ENCODE data around the gene NLRC3.
A peak's percentile ranks its signal among the peaks of the same experiment; 100 is the strongest.
"Not testable (repeated sequence)": the region's sequence is repeated elsewhere in the genome, so short reads cannot be mapped to it uniquely, and the experiment has no call there.

Gene NLRC3, protein sequence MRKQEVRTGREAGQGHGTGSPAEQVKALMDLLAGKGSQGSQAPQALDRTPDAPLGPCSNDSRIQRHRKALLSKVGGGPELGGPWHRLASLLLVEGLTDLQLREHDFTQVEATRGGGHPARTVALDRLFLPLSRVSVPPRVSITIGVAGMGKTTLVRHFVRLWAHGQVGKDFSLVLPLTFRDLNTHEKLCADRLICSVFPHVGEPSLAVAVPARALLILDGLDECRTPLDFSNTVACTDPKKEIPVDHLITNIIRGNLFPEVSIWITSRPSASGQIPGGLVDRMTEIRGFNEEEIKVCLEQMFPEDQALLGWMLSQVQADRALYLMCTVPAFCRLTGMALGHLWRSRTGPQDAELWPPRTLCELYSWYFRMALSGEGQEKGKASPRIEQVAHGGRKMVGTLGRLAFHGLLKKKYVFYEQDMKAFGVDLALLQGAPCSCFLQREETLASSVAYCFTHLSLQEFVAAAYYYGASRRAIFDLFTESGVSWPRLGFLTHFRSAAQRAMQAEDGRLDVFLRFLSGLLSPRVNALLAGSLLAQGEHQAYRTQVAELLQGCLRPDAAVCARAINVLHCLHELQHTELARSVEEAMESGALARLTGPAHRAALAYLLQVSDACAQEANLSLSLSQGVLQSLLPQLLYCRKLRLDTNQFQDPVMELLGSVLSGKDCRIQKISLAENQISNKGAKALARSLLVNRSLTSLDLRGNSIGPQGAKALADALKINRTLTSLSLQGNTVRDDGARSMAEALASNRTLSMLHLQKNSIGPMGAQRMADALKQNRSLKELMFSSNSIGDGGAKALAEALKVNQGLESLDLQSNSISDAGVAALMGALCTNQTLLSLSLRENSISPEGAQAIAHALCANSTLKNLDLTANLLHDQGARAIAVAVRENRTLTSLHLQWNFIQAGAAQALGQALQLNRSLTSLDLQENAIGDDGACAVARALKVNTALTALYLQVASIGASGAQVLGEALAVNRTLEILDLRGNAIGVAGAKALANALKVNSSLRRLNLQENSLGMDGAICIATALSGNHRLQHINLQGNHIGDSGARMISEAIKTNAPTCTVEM

DNA sequence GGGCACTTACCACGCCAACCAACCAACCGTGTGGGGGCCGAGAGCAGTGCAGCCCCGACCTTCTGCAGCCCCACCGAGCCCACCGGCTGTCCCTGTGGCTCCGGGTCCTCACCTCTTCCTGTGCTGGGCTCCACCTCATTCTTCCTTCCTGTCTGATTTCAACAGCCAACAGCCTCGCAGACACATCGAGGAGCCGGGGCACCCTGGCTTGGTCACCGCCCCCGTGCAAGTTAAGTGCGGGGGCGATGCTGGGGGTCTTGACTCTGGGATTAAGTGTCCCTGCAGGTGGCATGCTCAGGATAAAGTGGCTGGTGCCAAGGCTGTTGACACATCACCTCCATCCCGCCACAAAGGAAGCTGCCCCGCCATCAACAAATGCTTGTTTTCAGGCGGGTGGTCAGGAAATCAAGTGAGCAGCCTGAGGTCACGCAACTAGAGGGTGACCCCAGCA lies at the start of gene NLRC3:
NLRC3 (minus strand) TSS at position 102 of the 451 bp plus-strand sequence. CDS start 12,367 bp downstream, outside the sequence.
- DNase-seq (ENCODE audit: low read depth), result peak; percentile 60

DNA sequence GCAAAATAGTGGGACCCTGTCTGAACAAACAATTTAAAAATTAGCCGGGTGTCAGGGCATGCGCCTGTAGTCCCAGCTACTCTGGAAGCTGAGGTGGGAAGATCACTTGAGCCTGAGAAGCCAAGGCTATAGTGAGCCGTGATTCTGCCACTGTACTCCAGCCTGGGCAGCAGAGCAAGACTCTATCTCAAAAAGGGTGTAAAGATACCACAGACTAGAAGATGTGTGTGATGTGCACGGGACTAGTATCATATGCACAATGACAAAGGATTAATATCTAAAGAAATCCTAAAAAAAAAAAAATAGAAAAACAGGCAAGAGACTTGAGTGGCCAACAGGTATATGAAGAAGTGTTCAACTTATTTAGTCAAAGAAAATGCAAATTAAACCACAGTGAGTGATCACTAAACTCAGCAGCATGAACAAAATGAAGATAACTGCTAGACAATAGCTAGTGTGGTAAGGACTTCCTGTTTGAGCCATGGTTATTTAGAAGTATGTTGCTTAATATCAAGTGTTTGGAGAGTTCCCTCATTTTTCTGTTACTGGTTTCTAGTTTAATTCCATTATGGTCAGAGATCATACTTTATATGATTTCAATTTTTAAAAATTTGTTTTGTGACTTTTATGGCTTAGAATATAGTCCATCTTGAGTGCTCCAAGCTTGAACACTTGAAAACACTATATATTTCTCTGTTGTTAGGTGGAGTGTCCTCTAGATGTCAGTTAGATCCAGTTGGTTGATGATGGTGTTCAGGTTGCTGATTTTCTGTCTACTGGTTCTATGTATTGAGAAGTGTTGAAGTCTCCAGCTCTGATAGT lies 48.9 kb upstream of the NLRC3 start:
- DNase-seq (ENCODE audit: low read depth), result no peak

DNA sequence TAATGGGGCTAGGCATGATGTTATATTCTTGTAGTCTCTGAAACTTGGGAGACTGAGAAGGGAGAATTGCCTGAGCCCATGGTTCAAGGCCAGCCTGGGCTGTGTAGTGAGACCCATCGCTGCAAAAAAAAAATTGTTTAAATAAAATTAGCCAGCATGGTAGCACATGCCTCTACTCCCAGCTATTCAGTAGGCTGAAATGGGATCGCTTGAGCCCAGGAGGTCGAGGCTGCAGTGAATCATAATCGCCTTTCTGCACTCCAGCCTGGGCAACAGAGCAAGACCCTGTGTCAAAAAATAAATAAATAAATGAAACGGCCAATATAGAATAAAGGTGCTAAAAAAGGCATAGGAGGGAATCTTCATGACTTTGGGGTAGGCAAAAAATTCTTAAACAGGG lies 48.1 kb upstream of the NLRC3 start:
- no peak for DNase-seq (ENCODE audit: low read depth)

DNA sequence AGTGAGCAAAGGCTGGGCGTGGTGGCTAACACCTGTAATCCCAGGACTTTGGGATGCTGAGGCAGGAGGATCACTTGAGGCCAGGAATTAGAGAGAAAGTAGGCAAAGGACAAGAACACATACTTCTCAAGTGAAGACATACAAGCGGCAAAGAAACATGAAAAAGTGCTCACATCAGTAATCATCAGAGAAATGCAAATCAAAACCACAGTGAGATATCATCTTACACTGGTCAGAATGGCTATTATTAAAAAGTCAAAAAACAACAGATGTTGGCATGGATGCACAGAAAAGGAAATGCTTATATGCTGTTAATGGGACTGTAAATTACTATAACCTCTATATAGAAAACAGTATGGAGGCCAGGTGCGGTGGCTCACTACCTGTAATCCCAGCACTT lies 46.4 kb upstream of the NLRC3 start:
- no peak for DNase-seq (ENCODE audit: low read depth)

DNA sequence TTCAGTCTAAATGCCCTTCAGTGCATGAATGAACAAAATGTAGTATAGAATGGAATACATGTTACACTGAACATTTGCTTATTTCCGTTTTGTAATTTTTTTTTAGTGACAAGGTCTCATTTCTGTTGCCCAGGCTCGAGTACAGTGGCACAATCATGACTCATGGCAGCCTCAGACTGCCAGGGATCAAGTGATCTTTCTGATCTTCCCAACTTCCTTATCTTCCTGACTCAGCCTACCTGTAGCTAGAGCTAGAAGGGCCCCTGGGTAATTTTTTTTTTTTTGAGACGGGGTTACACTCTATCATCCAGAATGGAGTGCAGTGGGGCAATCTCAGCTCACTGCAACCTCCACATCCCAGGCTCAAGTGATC lies 41.6 kb upstream of the NLRC3 start:
- no peak for DNase-seq (ENCODE audit: low read depth)

DNA sequence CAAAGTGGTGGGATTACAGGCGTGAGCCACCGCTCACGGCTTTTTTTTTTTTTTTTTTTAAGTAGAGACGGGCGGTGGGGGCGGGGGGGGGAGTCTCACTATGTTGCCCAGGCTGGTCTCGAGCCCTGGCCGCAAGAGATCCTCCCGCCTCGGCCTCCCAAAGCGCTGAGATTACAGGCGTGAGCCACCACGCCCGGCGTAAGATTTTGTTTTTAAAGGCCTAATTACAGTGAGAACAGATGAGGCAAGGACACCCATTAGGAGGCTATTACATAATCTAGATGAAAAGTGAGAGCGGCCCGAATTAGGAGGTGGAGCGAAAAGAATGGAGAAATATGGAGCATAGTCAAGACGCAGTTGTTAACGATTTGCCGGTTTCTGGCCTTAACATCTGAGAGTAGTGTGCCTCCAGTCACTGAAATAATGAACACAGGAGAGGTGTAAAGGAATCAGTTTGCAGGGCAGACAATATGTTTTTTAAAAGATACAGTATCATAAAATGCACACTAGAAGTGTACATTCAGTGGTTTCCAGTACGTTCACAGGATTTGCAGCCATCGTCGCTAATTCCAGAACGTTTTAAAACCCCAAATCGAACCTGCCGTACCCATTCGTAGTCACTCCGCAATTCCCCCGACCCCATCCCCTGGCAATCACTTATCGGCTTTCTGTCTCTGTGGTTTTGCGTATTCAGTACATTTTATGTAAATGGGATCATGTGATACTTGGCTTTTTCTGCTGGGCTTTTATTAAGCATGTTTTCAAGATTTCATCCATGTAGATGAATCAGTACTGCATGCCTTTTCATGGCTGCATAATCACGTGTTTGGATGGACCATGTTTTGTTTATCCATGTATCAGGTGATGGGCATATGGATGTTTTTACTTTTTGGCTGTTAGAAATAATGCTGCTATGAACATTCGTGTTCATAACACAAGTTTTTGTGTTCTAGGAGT lies 35.6 kb upstream of the NLRC3 start:
- DNase-seq (ENCODE audit: low read depth), result no peak

DNA sequence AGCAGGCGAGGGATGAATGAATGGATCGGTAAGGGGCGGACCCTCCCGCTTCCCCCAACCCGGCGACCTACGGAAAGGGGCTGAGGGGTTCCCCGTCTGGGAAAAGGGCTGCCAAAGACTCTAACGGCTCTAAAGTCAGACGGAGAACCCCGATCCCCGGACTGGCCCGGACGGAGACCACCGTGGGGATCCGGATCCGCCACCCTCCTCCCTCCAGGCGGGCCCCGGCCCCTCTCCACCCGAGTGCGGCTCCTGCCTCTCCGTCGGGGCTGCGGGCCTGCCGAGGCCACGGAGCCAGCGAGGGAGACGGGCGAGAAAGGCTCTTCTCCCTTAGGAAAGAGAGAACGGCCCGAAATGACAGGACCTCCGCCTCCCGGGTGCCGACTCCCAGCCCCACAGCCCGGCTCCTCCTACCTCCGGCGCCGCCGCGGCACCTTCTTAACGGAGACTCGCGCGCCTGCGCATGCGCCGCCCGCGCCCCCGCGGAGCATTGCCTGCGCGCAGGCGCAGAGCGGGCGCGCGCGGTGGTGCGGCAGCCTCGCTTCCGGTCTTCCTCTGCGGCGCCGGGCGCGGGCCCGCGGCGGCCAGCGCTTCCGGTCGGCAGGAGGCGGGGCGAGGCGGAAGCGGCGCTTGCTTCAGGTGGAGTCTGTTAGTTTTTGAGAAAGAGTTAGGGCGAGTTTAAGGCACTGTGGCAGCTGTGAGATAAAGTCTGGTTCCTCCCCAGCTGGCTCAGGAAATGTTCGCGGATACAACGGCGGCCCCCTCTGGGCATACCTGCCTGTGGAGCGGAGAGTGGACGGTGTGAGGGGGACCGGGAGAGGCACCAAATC lies 34.2 kb upstream of the NLRC3 start, which contains the start of gene SLX4:
SLX4 (minus strand) TSS at position 461 of the 830 bp plus-strand sequence. CDS start 2,642 bp downstream, outside the sequence.
- peak; percentile 86 for DNase-seq (ENCODE audit: low read depth)

DNA sequence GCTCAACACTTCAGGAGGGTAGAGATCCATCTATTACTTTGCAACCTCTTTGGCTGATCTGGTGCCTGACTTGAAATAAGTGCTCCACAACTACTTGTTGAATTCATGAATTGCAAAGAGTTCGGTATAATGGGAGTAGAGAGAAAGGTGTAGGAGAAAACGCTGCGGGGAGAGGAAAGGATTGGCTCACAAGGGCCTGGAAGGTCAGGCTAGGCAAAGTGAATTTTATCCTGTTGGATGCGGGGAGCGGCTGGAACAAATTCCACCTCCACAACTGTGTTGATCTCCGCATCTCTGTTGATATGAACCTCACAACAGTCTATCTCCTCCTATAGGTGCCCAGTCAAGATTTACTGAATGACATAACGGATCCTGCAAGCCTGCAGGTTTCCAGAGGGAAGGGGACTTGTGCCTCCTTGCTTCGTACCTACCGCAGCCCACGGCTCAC lies 33.5 kb upstream of the NLRC3 start:
- no peak for DNase-seq (ENCODE audit: low read depth)

DNA sequence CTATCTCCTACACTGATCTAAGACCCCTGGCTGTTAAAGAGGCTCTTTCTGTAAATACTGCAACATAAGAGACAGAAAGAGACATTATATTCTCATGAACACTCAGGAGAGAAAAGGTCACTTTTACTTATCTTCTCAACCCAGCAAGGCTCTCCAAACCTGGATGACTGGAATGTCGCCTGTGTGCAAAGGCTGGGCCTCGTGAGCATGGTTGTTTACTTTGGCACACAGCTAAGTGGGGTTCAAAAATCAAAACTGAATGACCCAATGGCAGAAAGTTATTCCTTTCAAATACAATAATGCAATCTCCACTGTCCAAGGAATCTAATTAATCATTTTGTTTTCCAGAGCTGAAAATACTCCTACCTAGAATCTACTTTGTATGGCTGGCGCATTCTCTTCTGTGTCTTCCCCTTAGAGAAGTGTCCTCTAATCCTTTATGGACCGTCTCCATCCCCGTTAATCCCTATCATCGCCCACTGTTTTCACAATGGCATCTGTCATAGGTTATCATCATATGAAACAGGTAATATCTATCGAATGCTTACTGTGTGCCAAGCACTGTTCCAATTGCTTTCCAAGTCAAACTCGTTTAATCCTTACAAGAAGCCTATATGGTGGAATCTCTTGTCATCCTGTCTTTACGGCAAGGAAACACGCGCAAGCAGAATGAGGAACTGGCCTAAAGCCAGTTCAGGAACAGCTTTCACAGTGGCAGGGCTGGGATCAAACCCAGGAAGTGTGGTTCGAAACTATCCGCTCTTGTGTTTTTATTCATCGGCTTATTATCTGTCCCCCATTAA lies 32.9 kb upstream of the NLRC3 start:
- DNase-seq (ENCODE audit: low read depth), result no peak

DNA sequence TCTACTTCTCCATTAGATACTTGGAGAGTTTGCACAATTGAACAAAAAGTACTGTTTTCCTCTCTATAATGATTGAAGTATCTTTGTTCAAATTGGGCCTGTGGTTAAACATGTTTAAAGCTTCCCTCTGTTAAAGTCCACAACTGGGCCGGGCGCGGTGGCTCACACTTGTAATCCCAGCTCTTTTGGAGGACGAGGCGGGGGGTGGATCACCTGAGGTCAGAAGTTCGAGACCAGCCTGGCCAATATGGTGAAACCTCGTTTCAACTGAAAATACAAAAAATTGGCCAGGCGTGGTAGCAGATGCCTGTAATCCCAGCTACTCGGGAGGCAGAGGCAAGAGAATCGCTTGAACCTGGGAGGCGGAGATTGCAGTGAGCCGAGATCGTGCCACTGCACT lies 31.8 kb upstream of the NLRC3 start:
- DNase-seq (ENCODE audit: low read depth), result not testable (repeated sequence)

DNA sequence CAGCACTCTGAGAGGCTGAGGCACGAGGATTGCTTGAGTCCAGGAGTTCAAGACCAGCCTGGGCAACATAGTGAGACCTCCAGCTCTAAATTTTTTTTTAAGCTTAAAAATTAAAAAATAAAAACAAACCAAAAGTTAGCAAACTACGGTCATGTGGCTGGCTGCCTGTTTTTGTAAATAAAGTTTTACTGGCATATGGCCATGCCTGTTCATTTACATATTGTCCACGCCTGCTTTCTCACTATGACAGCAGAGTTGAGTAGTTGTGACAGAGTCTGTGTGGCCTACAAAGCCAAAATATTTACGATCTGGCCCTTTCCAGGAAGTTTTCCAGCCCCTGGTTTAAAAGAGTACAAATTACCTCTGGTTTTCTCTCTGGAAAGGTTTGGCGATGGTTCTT lies 30.9 kb upstream of the NLRC3 start:
- no peak for DNase-seq (ENCODE audit: low read depth)

DNA sequence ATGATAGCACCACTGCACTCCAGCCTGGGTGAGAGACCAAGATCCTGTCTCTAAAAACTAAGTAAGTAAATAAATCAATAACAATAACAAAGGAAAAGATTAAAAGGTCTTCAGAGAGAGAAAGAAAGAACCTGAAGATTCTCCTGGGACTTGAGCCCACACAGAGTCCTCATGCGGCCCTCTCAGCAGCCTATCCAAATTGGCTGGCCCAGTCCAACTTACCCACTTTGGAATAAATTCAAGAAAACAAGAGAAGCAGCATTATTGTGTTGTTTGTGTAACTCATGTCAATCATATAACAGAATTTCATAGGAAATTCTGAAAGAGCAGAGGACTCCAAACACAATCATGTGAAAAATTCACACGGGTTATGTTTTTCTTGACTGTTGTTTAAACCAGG lies 30.4 kb upstream of the NLRC3 start:
- no peak for DNase-seq (ENCODE audit: low read depth)

DNA sequence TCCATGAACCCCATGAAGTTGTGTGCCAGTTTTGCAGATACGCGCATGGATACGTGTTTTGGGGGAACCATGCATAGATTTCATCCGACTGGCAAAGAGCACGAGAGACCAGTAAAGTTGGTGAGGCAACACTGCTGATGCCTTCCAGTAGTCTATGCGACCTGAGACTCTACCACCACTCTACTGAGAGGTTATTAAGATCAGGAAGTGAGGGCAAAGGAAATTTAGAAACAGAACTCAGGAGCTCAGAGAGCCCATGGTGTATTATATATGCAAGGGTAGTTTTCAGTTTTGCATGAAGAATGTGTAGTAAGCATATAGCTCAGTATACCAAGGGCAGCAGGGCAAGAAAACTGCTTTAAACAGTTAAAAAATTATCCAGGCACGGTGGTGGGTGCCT lies 30.0 kb upstream of the NLRC3 start:
- DNase-seq (ENCODE audit: low read depth), result no peak

DNA sequence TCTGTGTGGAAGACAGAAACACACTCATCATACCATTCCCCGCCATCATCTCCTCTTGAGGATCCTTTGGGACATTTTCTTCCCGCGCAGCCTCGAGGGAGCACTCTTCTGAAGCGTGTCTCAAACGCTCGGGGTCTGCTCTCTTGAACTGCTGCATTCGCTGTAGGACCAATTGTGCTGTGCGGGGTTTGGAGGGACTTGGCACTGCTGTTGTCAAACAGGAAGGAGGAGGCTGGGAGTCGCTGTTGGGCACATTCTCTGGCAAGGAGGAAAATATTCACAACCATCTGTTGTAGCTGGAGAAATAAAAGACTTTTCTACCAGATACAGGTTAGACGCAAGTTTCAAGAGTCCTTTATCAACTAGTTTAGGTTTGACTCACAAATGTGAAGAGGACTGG lies 29.2 kb upstream of the NLRC3 start:
- no peak for DNase-seq (ENCODE audit: low read depth)

DNA sequence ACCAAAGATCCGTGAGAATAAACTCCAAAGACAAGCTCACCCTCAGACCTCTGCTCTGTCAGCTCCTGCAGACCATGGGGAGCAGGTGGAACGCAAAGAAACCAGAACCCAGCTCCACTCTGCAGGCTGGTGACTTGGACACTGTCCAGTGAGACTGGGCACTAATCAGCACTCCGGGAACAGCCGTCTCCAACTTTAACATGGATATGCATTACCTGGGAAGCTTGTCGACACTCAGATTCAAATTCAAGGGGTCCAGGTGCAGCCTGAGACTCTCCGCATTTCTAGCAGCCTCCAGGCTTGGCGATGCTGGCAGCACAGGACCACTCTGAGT lies 25.1 kb upstream of the NLRC3 start:
- no peak for DNase-seq (ENCODE audit: low read depth)

DNA sequence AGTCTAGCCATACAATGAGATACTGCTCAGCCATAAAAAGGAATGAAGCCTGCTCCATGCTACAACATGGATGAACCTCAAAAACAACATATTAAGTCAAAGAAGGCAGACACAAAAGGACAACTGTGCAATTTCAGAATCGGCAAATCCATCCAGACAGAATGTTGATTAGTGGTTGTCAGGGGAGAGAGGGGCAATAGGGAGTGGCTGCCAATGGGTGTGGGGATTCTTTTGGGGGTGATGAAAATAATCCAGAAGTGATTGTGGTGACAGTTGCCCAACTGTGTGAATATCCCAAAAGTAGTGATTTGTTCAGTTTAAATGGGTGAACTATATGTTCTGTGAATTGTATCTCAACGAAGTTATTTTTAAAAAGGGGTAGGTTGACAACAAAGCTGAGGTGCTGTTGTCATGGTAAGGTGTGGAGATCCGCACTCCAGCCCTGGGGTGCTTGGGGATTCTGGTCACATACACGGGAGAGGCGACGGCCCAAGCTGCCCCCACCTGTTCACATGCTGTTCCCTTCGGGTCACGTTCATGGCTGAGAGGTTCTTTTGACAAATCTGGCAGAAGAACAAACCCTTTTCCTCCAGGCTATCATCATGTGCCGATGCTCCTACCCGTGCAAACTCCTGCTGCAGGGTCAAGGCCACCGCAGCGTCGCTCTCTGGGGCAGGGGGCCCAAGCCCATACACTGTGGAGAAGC lies 24.6 kb upstream of the NLRC3 start:
- DNase-seq (ENCODE audit: low read depth), result no peak

DNA sequence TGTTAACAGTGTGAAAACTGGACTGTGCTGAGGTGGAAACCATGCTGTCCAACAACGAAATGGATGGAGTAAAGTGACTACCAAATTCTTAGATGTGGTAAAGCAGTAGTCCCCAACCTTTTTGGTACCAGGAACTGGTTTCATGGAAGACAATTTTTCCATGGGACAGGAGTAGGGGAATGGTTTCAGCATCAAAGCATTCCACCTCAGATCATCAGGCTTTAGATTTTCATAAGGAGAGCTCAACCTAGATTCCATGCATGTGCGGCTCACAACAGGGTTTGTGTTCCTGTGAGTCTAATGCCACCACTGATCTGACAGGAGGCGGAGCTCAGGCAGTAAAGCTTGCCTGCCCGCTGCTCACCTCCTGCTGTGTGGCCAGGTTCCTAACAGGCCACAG lies 22.7 kb upstream of the NLRC3 start:
- DNase-seq (ENCODE audit: low read depth), result no peak

DNA sequence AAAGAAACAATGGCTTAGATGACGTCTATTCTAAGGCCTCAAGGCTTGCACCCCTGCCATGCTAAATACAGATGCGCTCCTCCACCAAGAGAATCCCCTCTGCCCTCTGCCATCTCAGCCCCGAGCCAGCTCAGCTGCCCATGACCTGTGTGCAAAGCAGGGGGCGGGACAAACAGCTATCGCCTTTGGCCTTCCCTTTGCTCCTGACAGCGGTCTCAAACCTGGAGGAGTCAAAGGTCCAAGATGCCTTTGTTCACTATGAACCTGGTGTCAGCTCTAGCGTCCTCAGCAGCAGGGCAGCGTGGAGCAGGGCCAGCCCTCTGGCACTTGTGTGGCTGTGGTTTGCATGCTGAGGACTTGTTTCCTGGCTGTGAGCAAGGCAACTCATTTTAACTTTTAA lies 21.9 kb upstream of the NLRC3 start:
- no peak for DNase-seq (ENCODE audit: low read depth)

Data from CMK (cell line).